Hepatocyte (in vitro differentiated cells): ENCODE results near the gene KBTBD4. TPM values are rescaled to one million over a fixed set of nuclear protein-coding genes. Genes with fewer than 3 reads are reported as not detected.

ENCODE experiments used
- DNase-seq: peaks from one replicate; pipeline ENCODE4 v3.0.0-alpha.2; 2016; ENCODE audit warnings: low spot score
- H2AFZ ChIP-seq: fragments of 200-600 bp; sonication (generic); 2 replicates; pipeline ENCODE4 v1.6.0; 2016; ENCODE audit warnings: antibody characterized with exemption, mild to moderate bottlenecking
- H3K27ac ChIP-seq: fragments of 200-600 bp; sonication (generic); 2 replicates; pipeline ENCODE4 v1.5.1; 2016; ENCODE audit warnings: mild to moderate bottlenecking
- H3K27me3 ChIP-seq: fragments of 200-600 bp; sonication (generic); 2 replicates; pipeline ENCODE4 v1.6.1; 2016
- H3K36me3 ChIP-seq: fragments of 200-600 bp; sonication (generic); replicated peaks from 2 replicates; pipeline ENCODE4 v1.5.1; 2016; ENCODE audit warnings: low read depth; ENCODE audit not compliant: insufficient read depth
- H3K4me1 ChIP-seq: fragments of 200-600 bp; sonication (generic); 2 replicates; pipeline ENCODE4 v1.5.1; 2016; ENCODE audit warnings: mild to moderate bottlenecking, moderate library complexity; ENCODE audit not compliant: insufficient read depth
- H3K4me2 ChIP-seq: fragments of 200-600 bp; sonication (generic); 2 replicates; pipeline ENCODE4 v1.6.0; 2016
- H3K4me3 ChIP-seq: fragments of 200-600 bp; sonication (generic); 2 replicates; pipeline ENCODE4 v1.5.1; 2016; ENCODE audit warnings: mild to moderate bottlenecking
- H3K79me2 ChIP-seq: fragments of 200-600 bp; sonication (generic); 2 replicates; pipeline ENCODE4 v1.6.0; 2017; ENCODE audit warnings: mild to moderate bottlenecking
- H3K9me2 ChIP-seq: fragments of 200-600 bp; sonication (generic); replicated peaks from 2 replicates; pipeline ENCODE4 v1.6.0; 2017; ENCODE audit warnings: mild to moderate bottlenecking; ENCODE audit not compliant: insufficient read depth
- H3K9me3 ChIP-seq: fragments of 200-600 bp; sonication (generic); 2 replicates; pipeline ENCODE4 v1.5.1; 2016; ENCODE audit warnings: low read depth, mild to moderate bottlenecking
- H4K20me1 ChIP-seq: fragments of 200-600 bp; sonication (generic); 2 replicates; pipeline ENCODE4 v1.6.0; 2016; ENCODE audit warnings: mild to moderate bottlenecking; ENCODE audit not compliant: insufficient read depth, poor library complexity, severe bottlenecking
- EZH2 ChIP-seq: fragments of 200-600 bp; sonication (generic); IDR thresholded peaks from 2 replicates; pipeline ENCODE4 v1.6.1; 2016; ENCODE audit warnings: antibody characterized with exemption, mild to moderate bottlenecking, borderline replicate concordance
- EZH2phosphoT487 ChIP-seq: fragments of 200-600 bp; sonication (generic); IDR thresholded peaks from one replicate; pipeline ENCODE4 v1.6.1; 2018; ENCODE audit warnings: antibody characterized with exemption, mild to moderate bottlenecking, low read depth, moderate library complexity; ENCODE audit not compliant: unreplicated experiment, severe bottlenecking
- WGBS: methylation state at CpG from one replicate; pipeline ENCODE4 v1.1.6; 2016; ENCODE audit warnings: low lambda C conversion rate; ENCODE audit errors: missing lambda C conversion rate; 5-methylcytosine and 5-hydroxymethylcytosine counted together
- polyA plus RNA-seq: library from polyadenylated mRNA; unstranded; fragments of >200 nt; fragmentation: Nextera tagmentation; extraction: Ambion mirVana; gene quantifications from 2 replicates; pipeline ENCODE4 v1.2.1, GENCODE V29; 2016
- total RNA-seq: library from RNA; depleted of rRNA; stranded (reverse); fragments of >200 nt; gene quantifications from 2 replicates; pipeline ENCODE4 v1.2.3, GENCODE V29; 2014
- TF ChIP-seq, protein P1 (sequence below): fragments of 200-600 bp; sonication (generic); IDR thresholded peaks from 2 replicates; pipeline ENCODE4 v1.5.1; 2016; ENCODE audit warnings: antibody characterized with exemption, mild to moderate bottlenecking; ENCODE audit not compliant: poor library complexity

Gene KBTBD4
- total and polyA plus RNA-seq, 2 experiments from 2014 or later, result 14.6 to 18.2 TPM

DNA sequence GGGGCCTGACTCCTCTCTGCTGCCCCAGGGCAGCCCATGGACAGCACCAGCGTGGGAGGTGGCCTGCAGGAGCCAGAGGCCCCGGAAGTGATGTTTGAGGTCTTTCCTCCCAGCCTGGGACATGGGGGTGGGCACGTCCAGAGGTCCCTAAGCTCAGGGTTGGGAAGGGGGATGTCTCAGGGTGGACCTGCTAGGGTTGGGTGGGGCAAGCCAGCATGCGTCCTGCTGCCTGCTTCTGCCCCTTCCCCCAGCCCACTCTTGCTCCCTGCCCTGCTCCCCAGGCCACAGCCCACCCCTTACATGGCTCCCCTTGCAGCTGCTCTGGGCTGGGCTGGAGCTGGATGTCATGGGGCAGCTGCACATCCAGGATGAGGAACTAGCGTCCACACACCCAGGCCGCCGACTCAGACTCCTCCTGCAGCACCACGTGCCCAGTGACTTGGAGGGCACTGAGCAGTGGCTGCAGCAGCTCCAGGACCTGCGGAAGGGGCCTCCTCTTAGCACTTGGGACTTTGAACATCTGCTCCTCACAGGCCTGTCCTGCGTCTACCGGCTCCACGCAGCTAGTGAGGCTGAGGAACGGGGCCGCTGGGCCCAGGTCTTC, 9.1 kb upstream of the KBTBD4 start:
- Histone ChIP-seq H3K27me3 (peaks cover 9% of the 10 kb centered on the region), H3K4me2 (no peak overlapping the region), H3K27ac (no peak overlapping the region), H4K20me1 (no peaks in the 10 kb centered on the region), H2AFZ (no peak overlapping the region), H3K79me2 (no peaks in the 10 kb centered on the region), H3K9me3 (no peaks in the 10 kb centered on the region), H3K4me3 (no peak overlapping the region), H3K4me1 (no peaks in the 10 kb centered on the region), H3K36me3 (no peaks in the 10 kb centered on the region), H3K9me2 (no peaks in the 10 kb centered on the region)
- WGBS, result 85% methylated on average over 12 of the region's 14 CpGs
- TF ChIP-seq EZH2phosphoT487 (no peak), EZH2 (no peak)
- TF ChIP-seq, protein P1, sequence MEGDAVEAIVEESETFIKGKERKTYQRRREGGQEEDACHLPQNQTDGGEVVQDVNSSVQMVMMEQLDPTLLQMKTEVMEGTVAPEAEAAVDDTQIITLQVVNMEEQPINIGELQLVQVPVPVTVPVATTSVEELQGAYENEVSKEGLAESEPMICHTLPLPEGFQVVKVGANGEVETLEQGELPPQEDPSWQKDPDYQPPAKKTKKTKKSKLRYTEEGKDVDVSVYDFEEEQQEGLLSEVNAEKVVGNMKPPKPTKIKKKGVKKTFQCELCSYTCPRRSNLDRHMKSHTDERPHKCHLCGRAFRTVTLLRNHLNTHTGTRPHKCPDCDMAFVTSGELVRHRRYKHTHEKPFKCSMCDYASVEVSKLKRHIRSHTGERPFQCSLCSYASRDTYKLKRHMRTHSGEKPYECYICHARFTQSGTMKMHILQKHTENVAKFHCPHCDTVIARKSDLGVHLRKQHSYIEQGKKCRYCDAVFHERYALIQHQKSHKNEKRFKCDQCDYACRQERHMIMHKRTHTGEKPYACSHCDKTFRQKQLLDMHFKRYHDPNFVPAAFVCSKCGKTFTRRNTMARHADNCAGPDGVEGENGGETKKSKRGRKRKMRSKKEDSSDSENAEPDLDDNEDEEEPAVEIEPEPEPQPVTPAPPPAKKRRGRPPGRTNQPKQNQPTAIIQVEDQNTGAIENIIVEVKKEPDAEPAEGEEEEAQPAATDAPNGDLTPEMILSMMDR, result no peak
- DNase-seq, result no peak

GRCh38 chr11:47587039-47587716, 8.4 kb upstream of the KBTBD4 start:
- no peaks in the 10 kb centered on the region for H3K79me2 ChIP-seq
- peaks cover 2% of the 10 kb centered on the region for H3K27me3 ChIP-seq
- H3K4me2 ChIP-seq, result no peak overlapping the region
- TF ChIP-seq EZH2phosphoT487 (no peak), EZH2 (no peak)
- TF ChIP-seq, protein P1, result no peak
- H3K9me2 ChIP-seq, result no peaks in the 10 kb centered on the region
- 85% methylated on average over 6 of the region's 6 CpGs for WGBS
- H3K4me3 ChIP-seq, result no peak overlapping the region
- no peaks in the 10 kb centered on the region for H4K20me1 ChIP-seq
- H3K9me3 ChIP-seq, result no peaks in the 10 kb centered on the region
- H3K27ac ChIP-seq, result no peak overlapping the region
- H3K4me1 ChIP-seq, result no peaks in the 10 kb centered on the region
- no peaks in the 10 kb centered on the region for H3K36me3 ChIP-seq
- H2AFZ ChIP-seq, result no peak overlapping the region
- DNase-seq, result no peak

DNA sequence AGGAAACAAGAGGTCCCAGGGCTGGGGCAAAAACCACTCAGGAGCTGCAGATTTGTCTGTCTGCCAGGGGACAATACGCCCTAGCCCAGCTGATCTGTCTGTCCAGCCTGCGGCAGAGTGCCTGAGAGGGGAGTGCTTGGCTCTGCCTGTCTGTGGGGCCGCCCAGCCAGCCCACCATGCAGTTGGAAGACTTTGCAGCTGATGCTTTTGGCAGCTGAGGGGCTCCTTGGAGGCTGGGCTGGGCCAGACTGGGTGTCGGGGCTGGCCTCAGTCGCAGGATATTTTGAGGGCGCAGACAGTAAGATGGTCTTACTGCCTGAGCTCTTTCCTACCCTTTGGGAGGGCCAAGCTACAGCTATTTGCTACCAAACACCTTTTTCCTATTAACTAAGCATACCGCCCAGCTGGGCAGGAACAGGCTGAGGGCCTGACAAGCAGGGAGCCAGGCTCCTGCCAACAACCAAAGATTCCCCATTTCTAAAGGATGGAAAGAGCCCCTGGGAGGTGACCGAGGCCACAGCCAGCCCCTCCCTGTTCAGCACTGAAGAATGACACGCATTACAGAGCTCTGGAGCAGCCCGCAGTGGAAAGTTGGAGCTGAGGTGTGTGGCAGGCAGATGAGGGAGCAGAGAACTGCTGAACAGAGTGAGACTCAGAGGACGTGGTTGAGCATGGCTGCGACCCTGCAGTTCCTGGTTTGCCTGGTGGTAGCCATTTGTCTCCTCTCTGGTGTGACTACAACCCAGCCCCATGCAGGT, 7.5 kb upstream of the KBTBD4 start, which contains the start of gene FAM180B:
FAM180B (plus strand) TSS at position 581 of the 758 bp plus-strand sequence; CDS start at position 672, 91 bp downstream.
- DNase-seq, result no peak
- H2AFZ ChIP-seq, result no peak within 1 kb of the TSS
- no peaks in the 10 kb centered on the region for H3K27me3 ChIP-seq
- TF ChIP-seq, protein P1, result no peak
- TF ChIP-seq EZH2 (no peak), EZH2phosphoT487 (no peak)
- WGBS, result 81% methylated on average over 12 of the region's 12 CpGs
- no peaks in the 10 kb centered on the region for H3K9me2 ChIP-seq
- no peaks in the 10 kb centered on the region for H3K36me3 ChIP-seq
- no peak within 1 kb of the TSS for H3K4me3 ChIP-seq
- H3K9me3 ChIP-seq, result no peaks in the 10 kb centered on the region
- H4K20me1 ChIP-seq, result no peaks in the 10 kb centered on the region
- no peak within 1 kb of the TSS for H3K4me2 ChIP-seq
- H3K79me2 ChIP-seq, result peaks cover 3% of the 10 kb centered on the region
- H3K27ac ChIP-seq, result no peak within 1 kb of the TSS
- H3K4me1 ChIP-seq, result no peaks in the 10 kb centered on the region
